Trophoblast cell (in vitro differentiated cells and primary cell): ENCODE results near the gene HRH1.
"Not testable (repeated sequence)": the region's sequence is repeated elsewhere in the genome, so short reads cannot be mapped to it uniquely, and the experiment has no call there.

Source experiments
- DNase-seq, 2 donors: peaks; one replicate each; pipeline ENCODE4 v3.0.0-alpha.2; 2016
- H2AFZ ChIP-seq: 2 replicates; pipeline ENCODE4 v1.6.1; 2013; ENCODE audit warnings: low read length, moderate library complexity, mild to moderate bottlenecking; ENCODE audit not compliant: insufficient read depth, poor library complexity
- H2AK5ac ChIP-seq: 2 replicates; pipeline ENCODE4 v1.6.1; 2013; ENCODE audit warnings: mild to moderate bottlenecking, low read length
- H2BK120ac ChIP-seq: 2 replicates; pipeline ENCODE4 v1.6.1; 2013; ENCODE audit warnings: low read length, mild to moderate bottlenecking, moderate library complexity; ENCODE audit not compliant: insufficient read depth, poor library complexity
- H2BK12ac ChIP-seq: 2 replicates; pipeline ENCODE4 v1.6.1; 2013; ENCODE audit warnings: mild to moderate bottlenecking, low read length, moderate library complexity
- H2BK5ac ChIP-seq: 2 replicates; pipeline ENCODE4 v1.6.1; 2013; ENCODE audit warnings: low read length, low read depth, moderate library complexity, mild to moderate bottlenecking; ENCODE audit not compliant: poor library complexity
- H3K14ac ChIP-seq: 2 replicates; pipeline ENCODE4 v1.6.1; 2013; ENCODE audit warnings: mild to moderate bottlenecking, low read length
- H3K18ac ChIP-seq: 2 replicates; pipeline ENCODE4 v1.6.1; 2013; ENCODE audit warnings: mild to moderate bottlenecking, low read length
- H3K23ac ChIP-seq: 2 replicates; pipeline ENCODE4 v1.6.1; 2013; ENCODE audit warnings: low read length
- H3K27ac ChIP-seq: 2 replicates; pipeline ENCODE4 v1.5.1; 2013; ENCODE audit warnings: low read depth, mild to moderate bottlenecking, inconsistent platforms, low read length, moderate library complexity
- H3K27me3 ChIP-seq: 2 replicates; pipeline ENCODE4 v1.6.1; 2013; ENCODE audit warnings: inconsistent platforms, mild to moderate bottlenecking, low read length, moderate library complexity; ENCODE audit not compliant: insufficient read depth
- H3K36me3 ChIP-seq, 2 experiments: 1 replicate in 1 of 2; 2 replicates in 1 of 2; pipeline ENCODE4 v1.6.1; 2013; ENCODE audit warnings: low read length in 2 of 2, mild to moderate bottlenecking in 2 of 2, moderate library complexity in 1 of 2; ENCODE audit not compliant: insufficient read depth in 2 of 2, control insufficient read depth in 1 of 2
- H3K4ac ChIP-seq: 2 replicates; pipeline ENCODE4 v1.6.1; 2013; ENCODE audit warnings: low read depth, mild to moderate bottlenecking, low read length, moderate library complexity
- H3K4me1 ChIP-seq, 2 experiments: 1 replicate in 1 of 2; 2 replicates in 1 of 2; pipeline ENCODE4 v1.6.1; 2013; ENCODE audit warnings: low read length in 2 of 2, mild to moderate bottlenecking in 2 of 2, moderate library complexity in 1 of 2; ENCODE audit not compliant: insufficient read depth in 2 of 2, control insufficient read depth in 1 of 2
- H3K4me2 ChIP-seq: 2 replicates; pipeline ENCODE4 v1.6.1; 2013; ENCODE audit warnings: inconsistent platforms, mild to moderate bottlenecking, low read length, moderate library complexity
- H3K4me3 ChIP-seq: 2 replicates; pipeline ENCODE4 v1.5.1; 2013; ENCODE audit warnings: mild to moderate bottlenecking, low read depth, low read length, inconsistent platforms
- H3K79me1 ChIP-seq: one replicate; pipeline ENCODE4 v1.6.1; 2013; ENCODE audit warnings: low read length
- H3K79me2 ChIP-seq: 2 replicates; pipeline ENCODE4 v1.6.1; 2013; ENCODE audit warnings: low read length, mild to moderate bottlenecking; ENCODE audit not compliant: control insufficient read depth, insufficient read depth, poor library complexity
- H3K9ac ChIP-seq: 2 replicates; pipeline ENCODE4 v1.6.1; 2013; ENCODE audit warnings: mild to moderate bottlenecking, low read length
- H3K9me3 ChIP-seq: 2 replicates; pipeline ENCODE4 v1.6.1; 2013; ENCODE audit warnings: low read depth, mild to moderate bottlenecking, control low read depth, inconsistent platforms, low read length; ENCODE audit not compliant: insufficient read depth
- H4K12ac ChIP-seq: 2 replicates; pipeline ENCODE4 v1.6.1; 2013; ENCODE audit warnings: low read depth, mild to moderate bottlenecking, low read length, moderate library complexity
- H4K8ac ChIP-seq: 2 replicates; pipeline ENCODE4 v1.6.1; 2013; ENCODE audit warnings: low read depth, mild to moderate bottlenecking, low read length, moderate library complexity
- H4K91ac ChIP-seq: one replicate; pipeline ENCODE4 v1.6.1; 2013; ENCODE audit warnings: low read depth, mild to moderate bottlenecking, low read length, moderate library complexity
- WGBS: extraction: QIAGEN DNeasy Blood & Tissue Kit; methylation state at CpG from one replicate; pipeline ENCODE4 v1.1.7; 2013; ENCODE audit warnings: missing lambda C conversion rate; ENCODE audit not compliant: insufficient read length, insufficient coverage; ENCODE audit errors: extremely low coverage; 5-methylcytosine and 5-hydroxymethylcytosine counted together

The HRH1 gene

GRCh38 chr3:11162401-11163345 lies 8.4 kb downstream of the HRH1 start:
- no peak overlapping the region for H4K91ac ChIP-seq
- no peak overlapping the region for H3K27ac ChIP-seq
- H4K12ac ChIP-seq = no peak overlapping the region
- H2BK5ac ChIP-seq = no peak overlapping the region
- H3K14ac ChIP-seq = no peak overlapping the region
- H2BK120ac ChIP-seq = no peak overlapping the region
- no peak overlapping the region for H2AK5ac ChIP-seq
- H3K9me3 ChIP-seq = no peaks in the 10 kb centered on the region
- no peak overlapping the region for H3K9ac ChIP-seq
- H3K36me3 ChIP-seq = no peaks in the 10 kb centered on the region
- H3K79me1 ChIP-seq = no peaks in the 10 kb centered on the region
- H3K79me2 ChIP-seq = no peaks in the 10 kb centered on the region
- H2AFZ ChIP-seq = no peak overlapping the region
- no peak overlapping the region for H3K23ac ChIP-seq
- H2BK12ac ChIP-seq = no peak overlapping the region
- no CpG with 5 or more reads among the region's 6 CpGs for WGBS
- H4K8ac ChIP-seq = no peak overlapping the region
- no peak for DNase-seq
- no peak overlapping the region for H3K4ac ChIP-seq
- H3K4me3 ChIP-seq = no peak overlapping the region
- H3K27me3 ChIP-seq = no peaks in the 10 kb centered on the region
- H3K18ac ChIP-seq = no peak overlapping the region
- H3K4me2 ChIP-seq = no peak overlapping the region
- H3K4me1 ChIP-seq = no peaks in the 10 kb centered on the region

GRCh38 chr3:11164607-11165006 lies 10.3 kb downstream of the HRH1 start:
- no peak overlapping the region for H3K18ac ChIP-seq
- no CpG with 5 or more reads among the region's 5 CpGs for WGBS
- no peak overlapping the region for H2BK12ac ChIP-seq
- H4K12ac ChIP-seq = no peak overlapping the region
- no peaks in the 10 kb centered on the region for H3K36me3 ChIP-seq
- no peak overlapping the region for H2BK5ac ChIP-seq
- H3K4me1 ChIP-seq = no peaks in the 10 kb centered on the region
- no peak overlapping the region for H3K27ac ChIP-seq
- H2AK5ac ChIP-seq = no peak overlapping the region
- H3K23ac ChIP-seq = no peak overlapping the region
- no peaks in the 10 kb centered on the region for H3K79me1 ChIP-seq
- H3K9me3 ChIP-seq = peaks cover 1% of the 10 kb centered on the region
- no peaks in the 10 kb centered on the region for H3K27me3 ChIP-seq
- DNase-seq = no peak
- H2AFZ ChIP-seq = no peak overlapping the region
- H3K4ac ChIP-seq = no peak overlapping the region
- H3K4me2 ChIP-seq = no peak overlapping the region
- no peak overlapping the region for H3K4me3 ChIP-seq
- H3K14ac ChIP-seq = no peak overlapping the region
- H3K9ac ChIP-seq = no peak overlapping the region
- H3K79me2 ChIP-seq = no peaks in the 10 kb centered on the region
- H4K8ac ChIP-seq = no peak overlapping the region
- no peak overlapping the region for H4K91ac ChIP-seq
- no peak overlapping the region for H2BK120ac ChIP-seq

- H3K9ac ChIP-seq = no peak overlapping the region
- no peak overlapping the region for H3K4ac ChIP-seq
- no peak overlapping the region for H2BK12ac ChIP-seq
- no peak overlapping the region for H3K4me3 ChIP-seq
- WGBS = no CpG with 5 or more reads among the region's 8 CpGs
- H3K79me1 ChIP-seq = no peaks in the 10 kb centered on the region
- no peaks in the 10 kb centered on the region for H3K79me2 ChIP-seq
- no peak overlapping the region for H3K23ac ChIP-seq
- H2BK120ac ChIP-seq = no peak overlapping the region
- H3K18ac ChIP-seq = no peak overlapping the region
- no peak overlapping the region for H2AFZ ChIP-seq
- no peaks in the 10 kb centered on the region for H3K36me3 ChIP-seq
- H3K27me3 ChIP-seq = no peaks in the 10 kb centered on the region
- no peak for DNase-seq
- H4K12ac ChIP-seq = no peak overlapping the region
- H3K27ac ChIP-seq = no peak overlapping the region
- H4K91ac ChIP-seq = no peak overlapping the region
- H3K4me1 ChIP-seq = no peaks in the 10 kb centered on the region
- no peak overlapping the region for H3K14ac ChIP-seq
- no peak overlapping the region for H2AK5ac ChIP-seq
- no peak overlapping the region for H4K8ac ChIP-seq
- H2BK5ac ChIP-seq = no peak overlapping the region
- H3K4me2 ChIP-seq = no peak overlapping the region
- H3K9me3 ChIP-seq = peaks cover 1% of the 10 kb centered on the region
Measured at GRCh38 chr3:11165476-11165875, 11.2 kb downstream of the HRH1 start.

GRCh38 chr3:11166807-11167400 lies 12.6 kb downstream of the HRH1 start:
- H2AFZ ChIP-seq, H4K12ac ChIP-seq, H3K9me3 ChIP-seq, H4K8ac ChIP-seq, H3K18ac ChIP-seq, H2AK5ac ChIP-seq, H3K27me3 ChIP-seq, H2BK12ac ChIP-seq, H3K9ac ChIP-seq, H3K4me3 ChIP-seq, H2BK5ac ChIP-seq, DNase-seq, H3K14ac ChIP-seq, H3K79me2 ChIP-seq, H3K36me3 ChIP-seq, H3K4me1 ChIP-seq, H4K91ac ChIP-seq, H2BK120ac ChIP-seq, H3K79me1 ChIP-seq, H3K4ac ChIP-seq, H3K4me2 ChIP-seq, H3K23ac ChIP-seq, H3K27ac ChIP-seq: not testable (repeated sequence)
- WGBS = no CpG with 5 or more reads among the region's 12 CpGs
